ENCODE data around the gene ABLIM2. TPM values are rescaled to one million over a fixed set of nuclear protein-coding genes. Genes with fewer than 3 reads are reported as not detected.
A peak's percentile ranks its signal among the peaks of the same experiment; 100 is the strongest.

Gene ABLIM2
- total and polyA plus RNA-seq, 2 of the 13 experiments (the other 11 are each of a cell fraction or from before 2014, with no cell fraction given), result 0.20 to 0.37 TPM

- TF ChIP-seq, protein P1, sequence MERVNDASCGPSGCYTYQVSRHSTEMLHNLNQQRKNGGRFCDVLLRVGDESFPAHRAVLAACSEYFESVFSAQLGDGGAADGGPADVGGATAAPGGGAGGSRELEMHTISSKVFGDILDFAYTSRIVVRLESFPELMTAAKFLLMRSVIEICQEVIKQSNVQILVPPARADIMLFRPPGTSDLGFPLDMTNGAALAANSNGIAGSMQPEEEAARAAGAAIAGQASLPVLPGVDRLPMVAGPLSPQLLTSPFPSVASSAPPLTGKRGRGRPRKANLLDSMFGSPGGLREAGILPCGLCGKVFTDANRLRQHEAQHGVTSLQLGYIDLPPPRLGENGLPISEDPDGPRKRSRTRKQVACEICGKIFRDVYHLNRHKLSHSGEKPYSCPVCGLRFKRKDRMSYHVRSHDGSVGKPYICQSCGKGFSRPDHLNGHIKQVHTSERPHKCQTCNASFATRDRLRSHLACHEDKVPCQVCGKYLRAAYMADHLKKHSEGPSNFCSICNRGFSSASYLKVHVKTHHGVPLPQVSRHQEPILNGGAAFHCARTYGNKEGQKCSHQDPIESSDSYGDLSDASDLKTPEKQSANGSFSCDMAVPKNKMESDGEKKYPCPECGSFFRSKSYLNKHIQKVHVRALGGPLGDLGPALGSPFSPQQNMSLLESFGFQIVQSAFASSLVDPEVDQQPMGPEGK (CRISPR knock-in tag; IDR thresholded peaks at IDR 0.05), result no peak
- TF ChIP-seq ZNF782 (CRISPR knock-in tag; IDR thresholded peaks at IDR 0.05; ENCODE audit: borderline replicate concordance), result no peak
- TF ChIP-seq HNRNPL (IDR thresholded peaks at IDR 0.05; ENCODE audit: low read depth, low read length), result peak; percentile 85; the same call in 1 of the 2 replicates
- no peak for TF ChIP-seq ZNF569 (CRISPR knock-in tag; IDR thresholded peaks at IDR 0.05; ENCODE audit: borderline replicate concordance)
- TF ChIP-seq NBN (conservative IDR thresholded peaks at IDR 0.05), result no peak
- no peak for TF ChIP-seq SOX6 (IDR thresholded peaks at IDR 0.05)
- no peak for TF ChIP-seq SOX6 (CRISPR knock-in tag; IDR thresholded peaks at IDR 0.05)
- TF ChIP-seq, protein P2, sequence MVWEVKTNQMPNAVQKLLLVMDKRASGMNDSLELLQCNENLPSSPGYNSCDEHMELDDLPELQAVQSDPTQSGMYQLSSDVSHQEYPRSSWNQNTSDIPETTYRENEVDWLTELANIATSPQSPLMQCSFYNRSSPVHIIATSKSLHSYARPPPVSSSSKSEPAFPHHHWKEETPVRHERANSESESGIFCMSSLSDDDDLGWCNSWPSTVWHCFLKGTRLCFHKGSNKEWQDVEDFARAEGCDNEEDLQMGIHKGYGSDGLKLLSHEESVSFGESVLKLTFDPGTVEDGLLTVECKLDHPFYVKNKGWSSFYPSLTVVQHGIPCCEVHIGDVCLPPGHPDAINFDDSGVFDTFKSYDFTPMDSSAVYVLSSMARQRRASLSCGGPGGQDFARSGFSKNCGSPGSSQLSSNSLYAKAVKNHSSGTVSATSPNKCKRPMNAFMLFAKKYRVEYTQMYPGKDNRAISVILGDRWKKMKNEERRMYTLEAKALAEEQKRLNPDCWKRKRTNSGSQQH (CRISPR knock-in tag; IDR thresholded peaks at IDR 0.05; ENCODE audit: low read depth), result no peak; the same call in 1 of the 2 replicates
- TF ChIP-seq ELF3 (CRISPR knock-in tag; IDR thresholded peaks at IDR 0.05), result no peak
- no peak for TF ChIP-seq ATAD3A (CRISPR knock-in tag; IDR thresholded peaks at IDR 0.05)
- TF ChIP-seq ZBTB44 (CRISPR knock-in tag; IDR thresholded peaks at IDR 0.05), result no peak
- TF ChIP-seq EP300 (IDR thresholded peaks at IDR 0.05; ENCODE audit: low read depth in 2 of 2, low read length in 2 of 2), result no peak
- TF ChIP-seq EP300 (CRISPR knock-in tag; IDR thresholded peaks at IDR 0.05; ENCODE audit: borderline replicate concordance), result 0 out of 2 replicates have a peak, but pooled peaks have one; percentile 4
- TF ChIP-seq ZNF101 (CRISPR knock-in tag; IDR thresholded peaks at IDR 0.05; ENCODE audit: borderline replicate concordance, low read depth), result no peak
- TF ChIP-seq ZNF549 (CRISPR knock-in tag; IDR thresholded peaks at IDR 0.05), result no peak
- no peak for TF ChIP-seq POLR2AphosphoS5 (IDR thresholded peaks at IDR 0.05; ENCODE audit: low read depth, low read length)
- TF ChIP-seq ZNF574 (CRISPR knock-in tag; IDR thresholded peaks at IDR 0.05), result no peak
- TF ChIP-seq PLSCR1 (CRISPR knock-in tag; IDR thresholded peaks at IDR 0.05; ENCODE audit: borderline replicate concordance), result no peak
- TF ChIP-seq ZNF326 (CRISPR knock-in tag; IDR thresholded peaks at IDR 0.05; ENCODE audit: borderline replicate concordance), result no peak
- no peak for TF ChIP-seq PRMT3 (CRISPR knock-in tag; IDR thresholded peaks at IDR 0.05; ENCODE audit: borderline replicate concordance, low read depth)
- no peak for TF ChIP-seq GABPA (IDR thresholded peaks at IDR 0.05; ENCODE audit: low read depth, low read length)
- TF ChIP-seq GABPA (CRISPR knock-in tag; IDR thresholded peaks at IDR 0.05; ENCODE audit: low read depth), result no peak
These were observed 188.2 kb downstream of the ABLIM2 start (continued) for GRCh38 chr4:7970361-7970946.

Measured in HepG2 (cell line).